Neural cell (in vitro differentiated cells): Measurements from ENCODE around the gene CCDC50.

Source experiments
- TF ChIP-seq, protein P1 (sequence below): IDR thresholded peaks from 2 replicates; pipeline ENCODE4 v1.6.1; 2012; ENCODE audit warnings: borderline replicate concordance
- TF ChIP-seq, protein P2 (sequence below): fragments of 450-650 bp; IDR thresholded peaks from 2 replicates; pipeline ENCODE4 v1.5.1; 2014; ENCODE audit warnings: antibody characterized with exemption, mild to moderate bottlenecking, moderate library complexity; ENCODE audit not compliant: poor library complexity, severe bottlenecking

- TF ChIP-seq, protein P1, sequence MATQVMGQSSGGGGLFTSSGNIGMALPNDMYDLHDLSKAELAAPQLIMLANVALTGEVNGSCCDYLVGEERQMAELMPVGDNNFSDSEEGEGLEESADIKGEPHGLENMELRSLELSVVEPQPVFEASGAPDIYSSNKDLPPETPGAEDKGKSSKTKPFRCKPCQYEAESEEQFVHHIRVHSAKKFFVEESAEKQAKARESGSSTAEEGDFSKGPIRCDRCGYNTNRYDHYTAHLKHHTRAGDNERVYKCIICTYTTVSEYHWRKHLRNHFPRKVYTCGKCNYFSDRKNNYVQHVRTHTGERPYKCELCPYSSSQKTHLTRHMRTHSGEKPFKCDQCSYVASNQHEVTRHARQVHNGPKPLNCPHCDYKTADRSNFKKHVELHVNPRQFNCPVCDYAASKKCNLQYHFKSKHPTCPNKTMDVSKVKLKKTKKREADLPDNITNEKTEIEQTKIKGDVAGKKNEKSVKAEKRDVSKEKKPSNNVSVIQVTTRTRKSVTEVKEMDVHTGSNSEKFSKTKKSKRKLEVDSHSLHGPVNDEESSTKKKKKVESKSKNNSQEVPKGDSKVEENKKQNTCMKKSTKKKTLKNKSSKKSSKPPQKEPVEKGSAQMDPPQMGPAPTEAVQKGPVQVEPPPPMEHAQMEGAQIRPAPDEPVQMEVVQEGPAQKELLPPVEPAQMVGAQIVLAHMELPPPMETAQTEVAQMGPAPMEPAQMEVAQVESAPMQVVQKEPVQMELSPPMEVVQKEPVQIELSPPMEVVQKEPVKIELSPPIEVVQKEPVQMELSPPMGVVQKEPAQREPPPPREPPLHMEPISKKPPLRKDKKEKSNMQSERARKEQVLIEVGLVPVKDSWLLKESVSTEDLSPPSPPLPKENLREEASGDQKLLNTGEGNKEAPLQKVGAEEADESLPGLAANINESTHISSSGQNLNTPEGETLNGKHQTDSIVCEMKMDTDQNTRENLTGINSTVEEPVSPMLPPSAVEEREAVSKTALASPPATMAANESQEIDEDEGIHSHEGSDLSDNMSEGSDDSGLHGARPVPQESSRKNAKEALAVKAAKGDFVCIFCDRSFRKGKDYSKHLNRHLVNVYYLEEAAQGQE, result no peak
- TF ChIP-seq, protein P2, sequence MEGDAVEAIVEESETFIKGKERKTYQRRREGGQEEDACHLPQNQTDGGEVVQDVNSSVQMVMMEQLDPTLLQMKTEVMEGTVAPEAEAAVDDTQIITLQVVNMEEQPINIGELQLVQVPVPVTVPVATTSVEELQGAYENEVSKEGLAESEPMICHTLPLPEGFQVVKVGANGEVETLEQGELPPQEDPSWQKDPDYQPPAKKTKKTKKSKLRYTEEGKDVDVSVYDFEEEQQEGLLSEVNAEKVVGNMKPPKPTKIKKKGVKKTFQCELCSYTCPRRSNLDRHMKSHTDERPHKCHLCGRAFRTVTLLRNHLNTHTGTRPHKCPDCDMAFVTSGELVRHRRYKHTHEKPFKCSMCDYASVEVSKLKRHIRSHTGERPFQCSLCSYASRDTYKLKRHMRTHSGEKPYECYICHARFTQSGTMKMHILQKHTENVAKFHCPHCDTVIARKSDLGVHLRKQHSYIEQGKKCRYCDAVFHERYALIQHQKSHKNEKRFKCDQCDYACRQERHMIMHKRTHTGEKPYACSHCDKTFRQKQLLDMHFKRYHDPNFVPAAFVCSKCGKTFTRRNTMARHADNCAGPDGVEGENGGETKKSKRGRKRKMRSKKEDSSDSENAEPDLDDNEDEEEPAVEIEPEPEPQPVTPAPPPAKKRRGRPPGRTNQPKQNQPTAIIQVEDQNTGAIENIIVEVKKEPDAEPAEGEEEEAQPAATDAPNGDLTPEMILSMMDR, result no peak
These were observed 32.8 kb downstream of the CCDC50 start for GRCh38 chr3:191362037-191362436.
